Kidney epithelial cell (primary cell): Measurements from ENCODE around the gene TRPM3. TPM values are rescaled to one million over a fixed set of nuclear protein-coding genes. Genes with fewer than 3 reads are reported as not detected.

Source experiments
- DNase-seq: peaks from one replicate; pipeline ENCODE4 v3.0.0-alpha.2; 2010; ENCODE audit warnings: low read depth
- H3K27me3 ChIP-seq: 2 replicates; pipeline ENCODE4 v1.6.0; 2011; ENCODE audit warnings: low read length; ENCODE audit not compliant: control insufficient read depth, insufficient read depth
- H3K36me3 ChIP-seq: 2 replicates; pipeline ENCODE4 v1.5.1; 2011; ENCODE audit warnings: low read length; ENCODE audit not compliant: control insufficient read depth, insufficient read depth
- H3K4me3 ChIP-seq: 2 replicates; pipeline ENCODE4 v1.5.1; 2011; ENCODE audit warnings: low read depth, mild to moderate bottlenecking, control low read depth, low read length
- CTCF ChIP-seq: IDR thresholded peaks from 2 replicates; pipeline ENCODE4 v1.5.1; 2011; ENCODE audit warnings: mild to moderate bottlenecking, moderate library complexity, low read length, control low read depth, inconsistent platforms; ENCODE audit not compliant: insufficient read depth, poor library complexity, severe bottlenecking
- total RNA-seq: library from RNA; depleted of rRNA; stranded (reverse); fragments of >200 nt; gene quantifications from 2 replicates; pipeline ENCODE4 v1.2.3, GENCODE V29; 2015

Gene TRPM3
- total RNA-seq, 1 donor from 2014 or later: not detected

- no peak overlapping the region for H3K4me3 ChIP-seq
- H3K27me3 ChIP-seq: no peaks in the 10 kb centered on the region
- no peaks in the 10 kb centered on the region for H3K36me3 ChIP-seq
- no peak for TF ChIP-seq CTCF
- no peak for DNase-seq
These were observed 621.8 kb downstream of the TRPM3 start for GRCh38 chr9:70499621-70500020.

GRCh38 chr9:70498866-70499265 lies 622.6 kb downstream of the TRPM3 start:
- H3K4me3 ChIP-seq: no peak overlapping the region
- no peak for TF ChIP-seq CTCF
- H3K36me3 ChIP-seq: no peaks in the 10 kb centered on the region
- DNase-seq: no peak
- no peaks in the 10 kb centered on the region for H3K27me3 ChIP-seq

GRCh38 chr9:70496244-70496643 lies 625.2 kb downstream of the TRPM3 start:
- Histone ChIP-seq H3K27me3 (no peaks in the 10 kb centered on the region), H3K4me3 (no peak overlapping the region), H3K36me3 (no peaks in the 10 kb centered on the region)
- DNase-seq: no peak
- TF ChIP-seq CTCF: no peak

GRCh38 chr9:70495514-70495913 lies 625.9 kb downstream of the TRPM3 start:
- Histone ChIP-seq H3K4me3 (no peak overlapping the region), H3K36me3 (no peaks in the 10 kb centered on the region), H3K27me3 (no peaks in the 10 kb centered on the region)
- no peak for DNase-seq
- no peak for TF ChIP-seq CTCF

GRCh38 chr9:70494221-70494620 lies 627.2 kb downstream of the TRPM3 start:
- no peak for TF ChIP-seq CTCF
- H3K4me3 ChIP-seq: no peak overlapping the region
- H3K27me3 ChIP-seq: no peaks in the 10 kb centered on the region
- DNase-seq: no peak
- no peaks in the 10 kb centered on the region for H3K36me3 ChIP-seq

- Histone ChIP-seq H3K27me3 (no peaks in the 10 kb centered on the region), H3K36me3 (no peaks in the 10 kb centered on the region), H3K4me3 (no peak overlapping the region)
- DNase-seq: no peak
- no peak for TF ChIP-seq CTCF
These were observed 628.4 kb downstream of the TRPM3 start for GRCh38 chr9:70493029-70493428.
